GM23338 (cell line): Measurements from ENCODE around the gene RYR2. TPM values are rescaled to one million over a fixed set of nuclear protein-coding genes. Genes with fewer than 3 reads are reported as not detected.
A peak's percentile ranks its signal among the peaks of the same experiment; 100 is the strongest.

Experiments
- ATAC-seq: fragments of 200-7000 bp; cut with Tn5 transposase; 3 replicates; pipeline ENCODE4 v1.9.1; 2020
- DNase-seq: peaks from one replicate; pipeline ENCODE4 v3.0.0-alpha.2; 2015; ENCODE audit warnings: low spot score
- H2AFZ ChIP-seq: fragments of 200-600 bp; sonication (generic); 2 replicates; pipeline ENCODE4 v1.8.0; 2016; ENCODE audit warnings: antibody characterized with exemption, mild to moderate bottlenecking, moderate library complexity
- H3F3A ChIP-seq: fragments of 200-600 bp; sonication (generic); replicated peaks from 2 replicates; pipeline ENCODE4 v1.8.0; 2017; ENCODE audit warnings: antibody characterized with exemption, mixed run types, low read depth
- H3K27ac ChIP-seq: fragments of 200-600 bp; sonication (generic); 2 replicates; pipeline ENCODE4 v1.6.1; 2016; ENCODE audit warnings: low read depth
- H3K27me3 ChIP-seq: fragments of 200-600 bp; sonication (generic); 2 replicates; pipeline ENCODE4 v1.8.0; 2016; ENCODE audit warnings: mild to moderate bottlenecking, mixed run types, moderate library complexity; ENCODE audit not compliant: insufficient read depth
- H3K36me3 ChIP-seq: fragments of 200-600 bp; sonication (generic); 2 replicates; pipeline ENCODE4 v1.8.0; 2016; ENCODE audit warnings: mild to moderate bottlenecking; ENCODE audit not compliant: insufficient read depth
- H3K4me1 ChIP-seq: fragments of 200-600 bp; sonication (generic); 2 replicates; pipeline ENCODE4 v1.8.0; 2016; ENCODE audit warnings: mild to moderate bottlenecking, moderate library complexity; ENCODE audit not compliant: insufficient read depth
- H3K4me2 ChIP-seq: fragments of 200-600 bp; sonication (generic); 2 replicates; pipeline ENCODE4 v1.7.1; 2017; ENCODE audit warnings: mixed run types
- H3K4me3 ChIP-seq: fragments of 200-600 bp; sonication (generic); 2 replicates; pipeline ENCODE4 v1.6.1; 2016; ENCODE audit warnings: mixed run types
- H3K79me2 ChIP-seq: fragments of 200-600 bp; sonication (generic); replicated peaks from 2 replicates; pipeline ENCODE4 v1.8.0; 2017; ENCODE audit warnings: mild to moderate bottlenecking; ENCODE audit not compliant: insufficient read depth
- H3K9me2 ChIP-seq: fragments of 200-600 bp; sonication (generic); 2 replicates; pipeline ENCODE4 v1.8.0; 2017; ENCODE audit not compliant: insufficient read depth
- H4K20me1 ChIP-seq: fragments of 200-600 bp; sonication (generic); replicated peaks from 2 replicates; pipeline ENCODE4 v1.8.0; 2017; ENCODE audit warnings: mild to moderate bottlenecking; ENCODE audit not compliant: insufficient read depth
- H3K27ac Mint-ChIP-seq: 2 replicates; pipeline ENCODE4 v1.8.0; 2020; ENCODE audit warnings: inconsistent platforms, mild to moderate bottlenecking, moderate library complexity, mixed read lengths
- H3K27me3 Mint-ChIP-seq: 3 replicates; pipeline ENCODE4 v1.8.0; 2022; ENCODE audit warnings: low read depth, mild to moderate bottlenecking, moderate library complexity, mixed read lengths, inconsistent platforms; ENCODE audit not compliant: insufficient read depth, poor library complexity
- H3K36me3 Mint-ChIP-seq: 3 replicates; pipeline ENCODE4 v1.8.0; 2021; ENCODE audit warnings: low read depth, mild to moderate bottlenecking, inconsistent platforms, moderate library complexity, mixed read lengths
- H3K4me1 Mint-ChIP-seq: 3 replicates; pipeline ENCODE4 v1.8.0; 2020; ENCODE audit warnings: mild to moderate bottlenecking, inconsistent platforms, mixed read lengths
- H3K4me3 Mint-ChIP-seq: 3 replicates; pipeline ENCODE4 v1.8.0; 2021; ENCODE audit warnings: moderate library complexity, mild to moderate bottlenecking, inconsistent platforms, mixed read lengths
- H3K9me3 Mint-ChIP-seq: 3 replicates; pipeline ENCODE4 v1.8.0; 2020; ENCODE audit warnings: moderate library complexity, mild to moderate bottlenecking, inconsistent platforms, mixed read lengths
- EZH2 ChIP-seq: fragments of 200-600 bp; sonication (generic); IDR thresholded peaks from one replicate; pipeline ENCODE4 v1.8.0; 2017; ENCODE audit warnings: antibody characterized with exemption, mild to moderate bottlenecking, low read depth; ENCODE audit not compliant: unreplicated experiment
- ZNF462 ChIP-seq: fragments of 250-450 bp; sonication (Bioruptor Pico); IDR thresholded peaks from 2 replicates; pipeline ENCODE4 v1.5.0; 2020; ENCODE audit warnings: mild to moderate bottlenecking, moderate library complexity
- polyA plus RNA-seq: library from polyadenylated mRNA; unstranded; fragments of >200 nt; fragmentation: Nextera tagmentation; extraction: Ambion mirVana; gene quantifications from 2 replicates; pipeline ENCODE4 v1.2.1, GENCODE V29; 2016
- total RNA-seq: library from RNA; depleted of rRNA; stranded (reverse); fragments of >200 nt; shearing (Covaris generic); gene quantifications from 2 replicates; pipeline ENCODE4 v1.2.3, GENCODE V29; 2014

RYR2 gene
- total and polyA plus RNA-seq, 2 experiments from 2014 or later = 8.9 to 10.0 TPM

GRCh38 chr1:237873487-237874211 lies 831.7 kb downstream of the RYR2 start:
- no peaks in the 10 kb centered on the region for H3K36me3 Mint-ChIP-seq
- no peak overlapping the region for H3K27ac ChIP-seq
- H3K27ac Mint-ChIP-seq = peak overlapping the region; percentile 78

More at GRCh38 chr1:237873487-237874211, 831.7 kb downstream of the RYR2 start:
- Histone ChIP-seq H3K27me3 (no peaks in the 10 kb centered on the region), H3K4me1 (no peaks in the 10 kb centered on the region), H3K4me2 (no peak overlapping the region), H3K36me3 (no peaks in the 10 kb centered on the region), H3F3A (no peaks in the 10 kb centered on the region), H2AFZ (0 out of 2 replicates have a peak overlapping the region, but pooled peaks have one; percentile 8), H3K9me2 (peaks cover 21% of the 10 kb centered on the region; the same call in 1 of the 2 replicates), H3K79me2 (no peaks in the 10 kb centered on the region), H4K20me1 (no peaks in the 10 kb centered on the region), H3K4me3 (no peak overlapping the region)
- Mint-ChIP-seq H3K4me3 (no peak overlapping the region), H3K27me3 (peaks cover 2% of the 10 kb centered on the region), H3K4me1 (peaks cover 17% of the 10 kb centered on the region; the same call in 2 of the 3 replicates), H3K9me3 (no peaks in the 10 kb centered on the region)
- peak; percentile 74 for ATAC-seq
- peak; percentile 44 for DNase-seq
- TF ChIP-seq ZNF462 (CRISPR knock-in tag) (peak; percentile 77; the same call in 1 of the 2 replicates), EZH2 (no peak)
